ENCODE measurements around the gene KIF9. TPM values are rescaled to one million over a fixed set of nuclear protein-coding genes. Genes with fewer than 3 reads are reported as not detected.
"Not testable (repeated sequence)": the region's sequence is repeated elsewhere in the genome, so short reads cannot be mapped to it uniquely, and the experiment has no call there.

KIF9 gene
- total RNA-seq, 2 donors from 2014 or later = 3.2 to 4.0 TPM

- Mint-ChIP-seq H3K4me1 (ENCODE audit: low read depth) (peaks cover 5% of the 10 kb centered on the region), H3K9me3 (no peaks in the 10 kb centered on the region), H3K27me3 (ENCODE audit: low read depth) (no peaks in the 10 kb centered on the region), H3K27ac (peak overlapping the region; percentile 14), H3K4me3 (no peak overlapping the region), H3K36me3 (ENCODE audit: insufficient read depth in 2 of 2) (no peaks in the 10 kb centered on the region)
- DNase-seq = no peak
- no peak for ATAC-seq (replicated peaks in 1 of 2)
These were observed 57.2 kb downstream of the KIF9 start for GRCh38 chr3:47225310-47225906.

- H3K4me3 Mint-ChIP-seq = no peak overlapping the region
- H3K27me3 Mint-ChIP-seq (ENCODE audit: low read depth) = no peaks in the 10 kb centered on the region
- DNase-seq (no peak), ATAC-seq (replicated peaks in 1 of 2) (no peak)
- peaks cover 5% of the 10 kb centered on the region for H3K4me1 Mint-ChIP-seq (ENCODE audit: low read depth)
- no peaks in the 10 kb centered on the region for H3K9me3 Mint-ChIP-seq
- no peak overlapping the region for H3K27ac Mint-ChIP-seq
- H3K36me3 Mint-ChIP-seq (ENCODE audit: insufficient read depth in 2 of 2) = no peaks in the 10 kb centered on the region
These were observed 58.8 kb downstream of the KIF9 start for GRCh38 chr3:47223755-47224154.

GRCh38 chr3:47221798-47222197 lies 60.8 kb downstream of the KIF9 start:
- Mint-ChIP-seq H3K9me3 (no peaks in the 10 kb centered on the region), H3K27ac (no peak overlapping the region), H3K36me3 (ENCODE audit: insufficient read depth in 2 of 2) (no peaks in the 10 kb centered on the region), H3K4me1 (ENCODE audit: low read depth) (no peaks in the 10 kb centered on the region), H3K4me3 (no peak overlapping the region), H3K27me3 (ENCODE audit: low read depth) (no peaks in the 10 kb centered on the region)
- ATAC-seq (replicated peaks in 1 of 2) = no peak
- DNase-seq = no peak

- no peak overlapping the region for H3K4me3 Mint-ChIP-seq
- H3K36me3 Mint-ChIP-seq (ENCODE audit: insufficient read depth in 2 of 2) = no peaks in the 10 kb centered on the region
These were observed 71.7 kb downstream of the KIF9 start for GRCh38 chr3:47210863-47211405.

DNA sequence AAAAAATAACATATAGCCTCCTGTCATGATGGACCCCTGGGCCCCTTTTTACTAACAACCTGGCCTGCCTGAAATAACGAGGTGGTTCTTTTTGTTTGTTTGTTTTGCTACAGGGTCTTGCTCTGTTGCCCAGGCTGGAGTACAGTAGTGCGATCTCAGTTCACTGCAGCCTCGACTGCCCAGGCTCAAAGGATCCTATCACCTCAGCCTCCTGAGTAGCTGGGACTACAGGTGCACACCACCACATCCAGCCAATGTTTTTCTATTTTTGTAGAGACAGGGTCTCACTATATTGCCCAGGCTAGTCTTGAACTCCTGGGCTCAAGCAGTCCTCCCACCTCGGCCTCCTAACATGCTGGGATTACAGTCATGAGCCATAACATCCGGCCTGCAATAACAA lies 76.6 kb downstream of the KIF9 start:
- H3K36me3 Mint-ChIP-seq (ENCODE audit: insufficient read depth in 2 of 2); H3K27ac Mint-ChIP-seq; H3K4me1 Mint-ChIP-seq (ENCODE audit: low read depth); H3K27me3 Mint-ChIP-seq (ENCODE audit: low read depth); H3K9me3 Mint-ChIP-seq; DNase-seq; H3K4me3 Mint-ChIP-seq; ATAC-seq (replicated peaks in 1 of 2): not testable (repeated sequence)

More at GRCh38 chr3:47210863-47211405, 71.7 kb downstream of the KIF9 start:
- Mint-ChIP-seq H3K4me1 (ENCODE audit: low read depth) (no peaks in the 10 kb centered on the region), H3K27me3 (ENCODE audit: low read depth) (no peaks in the 10 kb centered on the region), H3K27ac (no peak overlapping the region), H3K9me3 (no peaks in the 10 kb centered on the region)
- ATAC-seq (replicated peaks in 1 of 2) = no peak
- DNase-seq = no peak

DNA sequence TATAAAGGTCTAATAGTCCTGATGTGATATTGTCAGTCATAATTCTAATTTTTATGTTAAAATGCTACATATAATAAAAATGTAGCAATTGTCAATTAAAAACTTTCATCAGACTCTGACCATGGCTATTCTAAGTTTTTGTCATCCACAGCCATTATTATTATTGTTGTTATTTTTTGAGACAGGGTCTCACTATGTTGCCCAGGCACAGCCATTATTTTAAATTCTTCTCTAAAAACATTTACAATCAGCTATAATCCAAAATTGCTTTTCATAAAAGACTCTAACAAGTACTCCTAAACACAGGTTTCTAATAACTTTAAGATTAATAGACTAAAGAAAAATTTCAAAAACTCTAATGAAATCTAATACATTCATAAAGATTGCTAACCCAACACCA lies 77.7 kb downstream of the KIF9 start:
- no peaks in the 10 kb centered on the region for H3K4me1 Mint-ChIP-seq (ENCODE audit: low read depth)

GRCh38 chr3:47202542-47202941 lies 80.1 kb downstream of the KIF9 start:
- no peak for ATAC-seq (replicated peaks in 1 of 2)

More for the DNA sequence above, 77.7 kb downstream of the KIF9 start:
- no peaks in the 10 kb centered on the region for H3K27me3 Mint-ChIP-seq (ENCODE audit: low read depth)
- no peaks in the 10 kb centered on the region for H3K36me3 Mint-ChIP-seq (ENCODE audit: insufficient read depth in 2 of 2)
- no peaks in the 10 kb centered on the region for H3K9me3 Mint-ChIP-seq
- no peak overlapping the region for H3K27ac Mint-ChIP-seq
- DNase-seq = no peak
- H3K4me3 Mint-ChIP-seq = no peak overlapping the region
- no peak for ATAC-seq (replicated peaks in 1 of 2)

GRCh38 chr3:47197287-47197686 lies 85.3 kb downstream of the KIF9 start:
- H3K27ac Mint-ChIP-seq = no peak overlapping the region
- no peaks in the 10 kb centered on the region for H3K27me3 Mint-ChIP-seq (ENCODE audit: low read depth)
- no peak for ATAC-seq (replicated peaks in 1 of 2)
- DNase-seq = no peak
- H3K4me3 Mint-ChIP-seq = no peak overlapping the region
- H3K4me1 Mint-ChIP-seq (ENCODE audit: low read depth) = no peaks in the 10 kb centered on the region
- no peaks in the 10 kb centered on the region for H3K9me3 Mint-ChIP-seq
- H3K36me3 Mint-ChIP-seq (ENCODE audit: insufficient read depth in 2 of 2) = no peaks in the 10 kb centered on the region

More at GRCh38 chr3:47202542-47202941, 80.1 kb downstream of the KIF9 start:
- no peak for DNase-seq
- H3K27ac Mint-ChIP-seq = no peak overlapping the region
- no peaks in the 10 kb centered on the region for H3K9me3 Mint-ChIP-seq
- H3K4me3 Mint-ChIP-seq = no peak overlapping the region
- no peaks in the 10 kb centered on the region for H3K27me3 Mint-ChIP-seq (ENCODE audit: low read depth)
- H3K36me3 Mint-ChIP-seq (ENCODE audit: insufficient read depth in 2 of 2) = no peaks in the 10 kb centered on the region
- H3K4me1 Mint-ChIP-seq (ENCODE audit: low read depth) = no peaks in the 10 kb centered on the region

- H3K27me3 Mint-ChIP-seq (ENCODE audit: low read depth) = no peaks in the 10 kb centered on the region
- ATAC-seq (replicated peaks in 1 of 2) (no peak), DNase-seq (no peak)
- H3K4me3 Mint-ChIP-seq = no peak overlapping the region
- no peaks in the 10 kb centered on the region for H3K9me3 Mint-ChIP-seq
- H3K36me3 Mint-ChIP-seq (ENCODE audit: insufficient read depth in 2 of 2) = no peaks in the 10 kb centered on the region
- H3K27ac Mint-ChIP-seq = no peak overlapping the region
- no peaks in the 10 kb centered on the region for H3K4me1 Mint-ChIP-seq (ENCODE audit: low read depth)
These were observed 87.6 kb downstream of the KIF9 start for GRCh38 chr3:47194994-47195393.

- Mint-ChIP-seq H3K4me3 (no peak overlapping the region), H3K4me1 (ENCODE audit: low read depth) (no peaks in the 10 kb centered on the region), H3K27ac (no peak overlapping the region), H3K9me3 (no peaks in the 10 kb centered on the region), H3K36me3 (ENCODE audit: insufficient read depth in 2 of 2) (no peaks in the 10 kb centered on the region), H3K27me3 (ENCODE audit: low read depth) (no peaks in the 10 kb centered on the region)
- DNase-seq (no peak), ATAC-seq (replicated peaks in 1 of 2) (no peak)
These were observed 88.4 kb downstream of the KIF9 start for GRCh38 chr3:47193871-47194859.

DNA sequence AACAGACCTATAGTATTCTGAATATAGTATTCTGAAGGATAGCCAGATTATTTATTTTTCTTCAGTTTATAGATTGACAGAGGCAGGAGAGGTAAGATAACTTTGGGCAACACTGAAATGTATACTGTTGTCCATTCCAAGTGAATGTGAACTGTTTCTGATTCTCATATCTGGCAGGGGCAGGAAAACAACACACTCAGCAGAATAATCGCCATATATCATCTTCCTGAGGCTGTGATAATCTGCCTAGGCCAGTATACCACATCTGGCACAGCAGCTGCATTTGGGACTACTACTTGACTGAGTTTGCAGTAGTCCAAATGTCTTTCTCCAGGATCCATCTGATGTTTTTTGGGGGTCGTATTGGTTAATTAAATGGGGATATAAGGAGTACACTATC lies 96.3 kb downstream of the KIF9 start:
- H3K4me1 Mint-ChIP-seq (ENCODE audit: low read depth) = no peaks in the 10 kb centered on the region
- no peaks in the 10 kb centered on the region for H3K27me3 Mint-ChIP-seq (ENCODE audit: low read depth)
- no peak overlapping the region for H3K27ac Mint-ChIP-seq
- no peak for DNase-seq
- no peak overlapping the region for H3K4me3 Mint-ChIP-seq
- no peaks in the 10 kb centered on the region for H3K36me3 Mint-ChIP-seq (ENCODE audit: insufficient read depth in 2 of 2)
- no peak for ATAC-seq (replicated peaks in 1 of 2)
- no peaks in the 10 kb centered on the region for H3K9me3 Mint-ChIP-seq

- not testable (repeated sequence) for ATAC-seq (replicated peaks in 1 of 2); H3K4me3 Mint-ChIP-seq; DNase-seq; H3K27me3 Mint-ChIP-seq (ENCODE audit: low read depth); H3K4me1 Mint-ChIP-seq (ENCODE audit: low read depth); H3K36me3 Mint-ChIP-seq (ENCODE audit: insufficient read depth in 2 of 2); H3K9me3 Mint-ChIP-seq; H3K27ac Mint-ChIP-seq
These were observed 100.9 kb downstream of the KIF9 start for GRCh38 chr3:47181685-47182084.

GRCh38 chr3:47180011-47180410 lies 102.6 kb downstream of the KIF9 start:
- H3K4me1 Mint-ChIP-seq (ENCODE audit: low read depth); H3K36me3 Mint-ChIP-seq (ENCODE audit: insufficient read depth in 2 of 2); H3K27me3 Mint-ChIP-seq (ENCODE audit: low read depth); H3K27ac Mint-ChIP-seq; ATAC-seq (replicated peaks in 1 of 2); H3K9me3 Mint-ChIP-seq; H3K4me3 Mint-ChIP-seq; DNase-seq: not testable (repeated sequence)

All from activated T-cell treated with anti-CD3 and anti-CD28 coated beads, Interleukin-2, amount 50 U/mL, for 72 hours (primary cell).